Jurkat, Clone E6-1 (cell line): ENCODE measurements around the gene TRPM4.
"Not testable (repeated sequence)": the region's sequence is repeated elsewhere in the genome, so short reads cannot be mapped to it uniquely, and the experiment has no call there.

Experiments used
- DNase-seq: peaks from one replicate; pipeline ENCODE4 v3.0.0-alpha.2; 2011; ENCODE audit warnings: low read depth, low spot score
- H3K4me3 ChIP-seq: 2 replicates; pipeline ENCODE4 v1.5.1; 2011; ENCODE audit warnings: mild to moderate bottlenecking, low read length, control low read depth, moderate library complexity

Gene TRPM4

GRCh38 chr19:49125025-49125731, 32.4 kb upstream of the TRPM4 start:
- H3K4me3 ChIP-seq, result no peak overlapping the region
- DNase-seq, result no peak

- DNase-seq, result no peak
- H3K4me3 ChIP-seq, result no peak overlapping the region
Observed at GRCh38 chr19:49126575-49126974, 31.0 kb upstream of the TRPM4 start.

GRCh38 chr19:49127225-49127624, 30.4 kb upstream of the TRPM4 start:
- H3K4me3 ChIP-seq, DNase-seq: not testable (repeated sequence)

- peak overlapping the region; percentile 63 for H3K4me3 ChIP-seq
- DNase-seq, result peak; percentile 90
Observed at GRCh38 chr19:49127674-49128544, 29.7 kb upstream of the TRPM4 start.

DNA sequence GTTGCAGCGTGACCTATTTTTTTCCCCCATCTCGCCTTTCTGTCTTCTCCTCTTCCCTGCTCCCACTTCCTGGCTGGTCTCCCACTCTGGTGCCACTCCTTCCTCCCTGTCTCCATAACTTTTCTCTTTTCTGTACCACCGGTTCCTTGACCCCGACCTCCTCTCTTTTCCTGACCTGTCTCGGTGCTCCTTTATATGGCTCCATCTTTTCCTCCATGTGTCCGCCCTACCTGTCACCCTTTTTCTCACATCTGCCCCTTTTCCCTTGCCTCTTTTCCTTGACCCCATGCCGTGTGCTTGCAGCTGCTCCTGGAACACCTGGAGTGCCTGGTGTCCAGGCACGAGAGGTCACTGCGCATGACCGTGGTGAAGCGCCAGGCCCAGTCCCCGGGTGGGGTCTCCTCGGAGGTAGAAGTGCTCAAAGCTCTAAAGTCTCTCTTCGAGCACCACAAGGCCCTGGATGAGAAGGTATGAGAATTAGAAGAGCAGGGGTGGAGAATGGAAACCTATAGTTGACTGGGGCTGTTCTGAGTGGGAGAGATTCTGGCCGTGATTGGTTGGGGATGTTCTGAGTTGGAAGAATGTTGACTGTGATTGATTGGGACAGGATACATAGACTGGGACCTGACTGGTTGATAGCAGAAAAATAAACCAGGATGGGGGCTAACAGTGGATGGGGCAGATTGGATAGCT, 28.9 kb upstream of the TRPM4 start:
- no peak for DNase-seq
- peak overlapping the region; percentile 63 for H3K4me3 ChIP-seq

DNA sequence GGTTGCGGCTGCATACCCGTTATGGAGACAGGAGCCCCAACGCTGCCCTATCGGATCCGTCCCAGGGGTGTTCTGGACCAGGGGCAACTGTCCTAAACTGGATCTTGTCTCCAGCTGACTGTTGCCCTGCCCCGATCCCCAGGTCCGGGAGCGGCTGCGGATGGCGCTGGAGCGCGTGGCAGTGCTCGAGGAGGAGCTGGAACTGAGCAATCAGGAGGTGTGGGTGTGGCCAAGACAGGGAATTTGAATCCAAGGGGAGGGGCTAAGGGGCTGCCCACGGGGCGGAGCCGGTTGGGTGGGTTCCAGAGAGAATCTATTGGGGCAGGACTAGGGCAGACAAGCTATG, 28.4 kb upstream of the TRPM4 start:
- DNase-seq, result no peak
- H3K4me3 ChIP-seq, result no peak overlapping the region

DNA sequence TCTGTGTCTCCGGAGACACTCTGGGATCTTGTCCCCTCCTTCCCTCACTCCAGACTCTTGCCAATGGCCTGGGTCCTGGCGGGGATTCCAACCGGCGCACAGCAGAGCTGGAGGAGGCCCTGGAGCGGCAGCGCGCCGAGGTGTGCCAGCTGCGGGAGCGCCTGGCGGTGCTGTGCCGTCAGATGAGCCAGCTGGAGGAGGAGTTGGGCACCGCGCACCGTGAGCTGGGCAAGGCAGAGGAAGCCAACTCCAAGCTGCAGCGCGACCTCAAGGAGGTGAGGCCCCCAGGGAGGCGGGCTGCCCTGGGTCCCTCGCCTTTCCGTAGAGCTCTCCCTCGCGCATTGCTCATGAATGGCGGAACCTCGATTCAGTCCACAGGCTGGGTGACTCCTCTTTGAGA, 27.3 kb upstream of the TRPM4 start:
- no peak overlapping the region for H3K4me3 ChIP-seq
- DNase-seq, result no peak

- DNase-seq, result no peak
- no peak overlapping the region for H3K4me3 ChIP-seq
Observed at GRCh38 chr19:49132974-49133609, 24.5 kb upstream of the TRPM4 start.

- H3K4me3 ChIP-seq, result no peak overlapping the region
- DNase-seq, result no peak
Observed at GRCh38 chr19:49133621-49134454, 23.8 kb upstream of the TRPM4 start.

GRCh38 chr19:49135686-49136085, 21.9 kb upstream of the TRPM4 start:
- DNase-seq, result no peak
- no peak overlapping the region for H3K4me3 ChIP-seq

- DNase-seq, result no peak
- no peak overlapping the region for H3K4me3 ChIP-seq
Observed at GRCh38 chr19:49136771-49137171, 20.8 kb upstream of the TRPM4 start.

DNA sequence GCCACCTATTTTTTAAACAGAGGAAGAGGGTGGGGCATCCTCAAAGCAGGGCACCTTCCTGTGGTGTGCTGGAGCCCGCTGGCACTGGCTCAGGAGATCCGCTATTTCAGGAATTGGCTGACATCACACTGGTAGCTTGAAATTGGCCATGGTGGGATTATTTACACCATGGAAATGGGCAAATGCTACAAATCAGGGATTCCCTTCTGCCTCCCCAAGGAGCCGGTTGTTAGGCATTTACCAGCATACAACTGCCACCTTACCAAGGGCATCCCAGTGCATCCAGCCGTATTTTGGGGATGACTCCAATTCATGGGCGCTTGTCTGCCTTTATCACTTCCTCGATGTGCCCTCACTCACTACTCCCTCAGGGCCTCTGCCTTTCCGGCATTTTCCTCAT, 16.6 kb upstream of the TRPM4 start:
- no peak overlapping the region for H3K4me3 ChIP-seq
- DNase-seq, result no peak

DNA sequence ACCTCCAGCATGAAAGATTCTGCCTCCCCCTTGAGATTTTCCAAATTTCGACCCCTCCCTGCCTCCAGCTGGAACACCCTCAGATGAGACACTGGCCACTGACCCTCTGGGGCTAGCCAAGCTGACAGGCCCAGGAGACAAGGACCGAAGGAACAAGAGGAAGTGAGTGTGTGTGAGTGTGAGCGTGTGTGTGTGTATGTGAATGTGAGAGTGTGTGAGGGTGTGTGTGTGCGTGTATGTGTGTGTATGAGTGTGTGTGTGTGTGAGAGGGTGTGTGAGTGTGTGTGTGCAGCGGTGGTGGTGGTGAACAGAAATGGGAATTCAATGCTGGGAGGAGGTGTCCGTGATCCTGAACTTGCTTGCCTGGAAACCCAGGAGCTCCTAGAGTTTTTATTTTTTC, 16.2 kb upstream of the TRPM4 start:
- DNase-seq, result no peak
- no peak overlapping the region for H3K4me3 ChIP-seq

DNA sequence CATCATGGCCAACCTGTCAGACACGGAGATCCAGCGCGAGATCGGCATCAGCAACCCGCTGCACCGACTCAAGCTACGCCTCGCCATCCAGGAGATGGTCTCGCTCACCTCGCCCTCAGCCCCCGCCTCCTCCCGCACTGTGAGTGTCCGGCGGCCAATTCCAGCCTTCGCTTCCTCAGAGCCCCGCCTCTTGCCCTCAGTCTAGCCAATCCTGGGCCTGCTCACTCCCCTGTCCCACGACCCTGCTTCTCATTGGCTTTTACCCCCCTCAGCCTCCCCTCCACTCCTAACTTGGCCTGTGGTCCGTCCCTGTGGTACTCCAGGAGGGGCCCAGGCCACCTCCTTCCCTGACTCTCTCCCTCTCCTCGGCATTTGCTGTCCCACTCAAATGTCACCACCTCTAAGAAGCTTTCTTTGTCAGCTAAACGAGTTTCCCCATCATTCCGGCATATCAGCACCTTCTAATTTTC, 14.7 kb upstream of the TRPM4 start:
- H3K4me3 ChIP-seq, result no peak overlapping the region
- no peak for DNase-seq

DNA sequence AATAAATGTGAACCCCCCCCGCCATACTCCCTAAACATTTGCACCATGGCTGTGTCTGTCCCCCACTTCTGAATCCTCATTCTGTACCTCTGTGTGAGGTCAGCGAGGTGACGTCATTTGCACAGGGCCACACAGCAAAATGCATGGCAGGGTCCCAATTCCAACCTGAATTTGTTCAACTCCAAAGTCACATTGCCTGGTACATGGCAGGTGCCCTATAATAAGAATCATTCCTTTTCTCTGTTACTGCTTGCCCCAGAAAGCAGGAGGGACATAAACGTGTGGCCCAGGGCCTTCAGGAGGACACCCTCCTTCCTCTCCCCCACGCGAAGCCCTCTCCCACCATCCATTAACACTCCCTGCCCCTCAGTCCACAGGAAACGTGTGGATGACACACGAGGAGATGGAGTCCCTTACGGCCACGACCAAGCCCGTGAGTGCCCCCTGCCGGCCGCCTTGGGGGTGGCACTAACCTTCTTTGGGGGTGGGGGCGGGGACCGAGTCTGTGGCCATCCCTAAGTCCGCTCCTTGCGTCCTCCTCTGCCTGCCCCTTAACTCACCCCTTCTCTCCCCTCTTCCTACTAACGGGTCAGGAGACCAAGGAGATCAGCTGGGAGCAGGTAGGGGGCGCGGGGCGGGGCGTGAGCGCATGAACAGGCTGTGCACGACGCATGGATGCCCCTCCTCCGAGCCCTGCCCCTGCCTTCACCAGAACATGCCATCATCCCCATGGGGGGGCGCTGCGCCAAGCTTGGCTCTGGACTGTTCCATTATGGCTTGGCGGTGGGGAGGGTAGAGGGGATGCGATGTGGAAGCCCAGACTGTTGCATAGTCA, 11.8 kb upstream of the TRPM4 start:
- peak; percentile 72 for DNase-seq
- H3K4me3 ChIP-seq, result peak overlapping the region; percentile 37

DNA sequence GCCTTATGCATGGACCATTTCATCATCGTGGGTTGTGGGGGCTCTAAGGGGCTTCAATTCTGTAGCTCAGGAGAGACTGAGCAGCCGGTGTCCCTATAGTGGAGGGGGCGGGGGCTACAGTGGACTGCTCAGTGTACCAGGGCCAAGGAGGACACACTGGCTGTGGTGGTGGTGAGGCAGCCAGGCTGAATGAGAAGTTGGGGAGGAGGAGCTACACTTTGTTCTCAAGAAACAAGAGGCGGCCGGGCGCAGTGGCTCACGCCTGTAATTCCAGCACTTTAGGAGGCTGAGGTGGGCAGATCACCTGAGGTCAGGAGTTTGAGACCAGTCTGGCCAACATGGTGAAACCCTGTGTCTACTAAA, 11.2 kb upstream of the TRPM4 start:
- not testable (repeated sequence) for H3K4me3 ChIP-seq

GRCh38 chr19:49148044-49148682, 9.4 kb upstream of the TRPM4 start:
- no peak overlapping the region for H3K4me3 ChIP-seq
- DNase-seq, result no peak

More for the DNA sequence above, 11.2 kb upstream of the TRPM4 start:
- not testable (repeated sequence) for DNase-seq
